GM12872 (cell line): Measurements from ENCODE around the gene DEF6.

Experiments used
- CTCF ChIP-seq: IDR thresholded peaks from 3 replicates; pipeline ENCODE4 v1.5.1; 2011; ENCODE audit warnings: low read depth, mild to moderate bottlenecking, low read length, moderate library complexity; ENCODE audit not compliant: insufficient read depth

The DEF6 gene

GRCh38 chr6:35259194-35259947 lies 38.2 kb upstream of the DEF6 start, which contains the start of gene ZNF76:
ZNF76 (plus strand) TSS chr6:35259735; CDS start chr6:35281152, 21,417 bp downstream.
- TF ChIP-seq CTCF = no peak

GRCh38 chr6:35259948-35260590 lies 37.5 kb upstream of the DEF6 start:
- TF ChIP-seq CTCF = no peak

- no peak for TF ChIP-seq CTCF
Measured at GRCh38 chr6:35260591-35261570, 36.7 kb upstream of the DEF6 start.

GRCh38 chr6:35262596-35262995 lies 35.0 kb upstream of the DEF6 start:
- no peak for TF ChIP-seq CTCF

GRCh38 chr6:35264550-35265274 lies 32.9 kb upstream of the DEF6 start:
- no peak for TF ChIP-seq CTCF

- no peak for TF ChIP-seq CTCF
Measured at GRCh38 chr6:35265523-35265922, 32.1 kb upstream of the DEF6 start.
